IMR-90 (cell line): ENCODE measurements around the gene MAP2K5. TPM values are rescaled to one million over a fixed set of nuclear protein-coding genes. Genes with fewer than 3 reads are reported as not detected.

Experiments
- ATAC-seq: fragments of 200-7000 bp; cut with Tn5 transposase; 2 replicates; pipeline ENCODE4 v1.9.1; 2020; ENCODE audit warnings: low read depth, mild to moderate bottlenecking, moderate library complexity
- BruUV-seq: library from RNA; stranded (reverse); fragments of 400-500 nt; replicated peaks from 2 replicates; lab custom pipeline; 2021; lab: Mats Ljungman, UMichigan
- CTCF ChIA-PET: fragments of 300-600 bp; formaldehyde crosslinking; extraction: SDS; loops from one replicate; lab custom pipeline; 2021; ENCODE audit warnings: antibody characterized with exemption; lab: Yijun Ruan, JAX
- POLR2A ChIA-PET: fragments of 300-600 bp; sonication (Branson Sonifier 250); formaldehyde crosslinking; loops from one replicate; lab custom pipeline; 2022; ENCODE audit warnings: antibody characterized with exemption; ENCODE audit not compliant: unreplicated experiment; lab: Charles Lee
- DNase-seq: peaks from one replicate; pipeline ENCODE4 v3.0.0; 2013
- H2AFZ ChIP-seq: replicated peaks from 2 replicates; pipeline ENCODE3; 2013; ENCODE audit warnings: low read length, mild to moderate bottlenecking; ENCODE audit not compliant: poor library complexity
- H2AK5ac ChIP-seq: 2 replicates; pipeline ENCODE4 v1.6.1; 2013; ENCODE audit warnings: low read depth, low read length, inconsistent platforms
- H2AK9ac ChIP-seq: replicated peaks from 2 replicates; pipeline ENCODE3; 2013; ENCODE audit warnings: mild to moderate bottlenecking, low read depth, low read length, moderate library complexity; ENCODE audit not compliant: poor library complexity
- H2BK120ac ChIP-seq: 2 replicates; pipeline ENCODE4 v1.6.1; 2013; ENCODE audit warnings: low read depth, low read length, inconsistent platforms
- H2BK15ac ChIP-seq: 3 replicates; pipeline ENCODE4 v1.6.1; 2013; ENCODE audit warnings: low read depth, low read length, inconsistent platforms
- H2BK20ac ChIP-seq: 2 replicates; pipeline ENCODE4 v1.6.1; 2013; ENCODE audit warnings: low read depth, mild to moderate bottlenecking, inconsistent platforms, low read length, moderate library complexity
- H2BK5ac ChIP-seq: 2 replicates; pipeline ENCODE4 v1.6.1; 2013; ENCODE audit warnings: mild to moderate bottlenecking, low read depth, low read length, inconsistent platforms; ENCODE audit not compliant: poor library complexity, severe bottlenecking
- H3K14ac ChIP-seq: replicated peaks from 2 replicates; pipeline ENCODE4 v1.6.1; 2013; ENCODE audit warnings: low read depth, low read length, inconsistent platforms
- H3K18ac ChIP-seq: 2 replicates; pipeline ENCODE4 v1.6.1; 2013; ENCODE audit warnings: low read depth, low read length, control low read depth
- H3K23ac ChIP-seq: 2 replicates; pipeline ENCODE4 v1.6.1; 2013; ENCODE audit warnings: low read depth, low read length, inconsistent platforms
- H3K27ac ChIP-seq: 2 replicates; pipeline ENCODE4 v1.5.1; 2013; ENCODE audit warnings: mild to moderate bottlenecking, control low read depth, low read length; ENCODE audit not compliant: insufficient read depth
- H3K27me3 ChIP-seq: 2 replicates; pipeline ENCODE4 v1.6.1; 2013; ENCODE audit warnings: low read length; ENCODE audit not compliant: control insufficient read depth, insufficient read depth
- H3K36me3 ChIP-seq: 2 replicates; pipeline ENCODE4 v1.6.1; 2013; ENCODE audit warnings: low read length, mixed read lengths; ENCODE audit not compliant: control insufficient read depth, insufficient read depth
- H3K4ac ChIP-seq: 2 replicates; pipeline ENCODE4 v1.6.1; 2013; ENCODE audit warnings: low read depth, low read length, inconsistent platforms
- H3K4me1 ChIP-seq: 2 replicates; pipeline ENCODE4 v1.6.1; 2013; ENCODE audit warnings: low read length, mixed read lengths; ENCODE audit not compliant: control insufficient read depth, insufficient read depth
- H3K4me2 ChIP-seq: 2 replicates; pipeline ENCODE4 v1.6.1; 2013; ENCODE audit warnings: low read depth, mild to moderate bottlenecking, control low read depth, low read length, moderate library complexity
- H3K4me3 ChIP-seq: 2 replicates; pipeline ENCODE4 v1.5.1; 2013; ENCODE audit warnings: low read depth, mild to moderate bottlenecking, control low read depth, low read length, moderate library complexity; ENCODE audit not compliant: insufficient read depth
- H3K56ac ChIP-seq: 2 replicates; pipeline ENCODE4 v1.6.1; 2013; ENCODE audit warnings: low read length, inconsistent platforms; ENCODE audit not compliant: insufficient read depth; ENCODE audit errors: extremely low read depth
- H3K79me1 ChIP-seq, 2 experiments: 2 replicates each; pipeline ENCODE4 v1.6.1; 2013; ENCODE audit warnings: low read length in 2 of 2, inconsistent platforms in 1 of 2, low read depth in 1 of 2
- H3K9ac ChIP-seq: 2 replicates; pipeline ENCODE4 v1.6.1; 2013; ENCODE audit warnings: low read depth, low read length, control low read depth
- H3K9me1 ChIP-seq: 2 replicates; pipeline ENCODE4 v1.6.1; 2013; ENCODE audit warnings: low read length, inconsistent platforms; ENCODE audit not compliant: insufficient read depth
- H3K9me3 ChIP-seq: 2 replicates; pipeline ENCODE4 v1.6.1; 2013; ENCODE audit warnings: low read length; ENCODE audit not compliant: control insufficient read depth, insufficient read depth
- H4K20me1 ChIP-seq: 2 replicates; pipeline ENCODE4 v1.6.1; 2013; ENCODE audit warnings: low read length, inconsistent platforms; ENCODE audit not compliant: insufficient read depth
- H4K5ac ChIP-seq: 2 replicates; pipeline ENCODE4 v1.6.1; 2013; ENCODE audit warnings: mild to moderate bottlenecking, low read depth, low read length, control low read depth
- H4K8ac ChIP-seq, 2 experiments: 2 replicates each; pipeline ENCODE4 v1.6.1; 2013; ENCODE audit warnings: low read depth in 2 of 2, low read length in 2 of 2, control low read depth in 1 of 2, inconsistent platforms in 1 of 2
- H4K91ac ChIP-seq: 2 replicates; pipeline ENCODE4 v1.6.1; 2013; ENCODE audit warnings: low read depth, low read length, inconsistent platforms; ENCODE audit not compliant: insufficient read depth
- BHLHE40 ChIP-seq: fragments of 150-350 bp; IDR thresholded peaks from 2 replicates; pipeline ENCODE4 v1.6.1; 2016; ENCODE audit warnings: mild to moderate bottlenecking, low read depth, low read length
- CEBPB ChIP-seq: IDR thresholded peaks from 2 replicates; pipeline ENCODE4 v1.6.1; 2012; ENCODE audit warnings: low read depth, low read length, improper control_type of control experiment
- CHD1 ChIP-seq: IDR thresholded peaks from 2 replicates; pipeline ENCODE4 v1.6.1; 2012; ENCODE audit warnings: low read depth, low read length, improper control_type of control experiment
- CTCF ChIP-seq: conservative IDR thresholded peaks from 2 replicates; pipeline ENCODE4 v1.5.1; 2012; ENCODE audit warnings: mild to moderate bottlenecking, low read depth, low read length, improper control_type of control experiment
- ELK1 ChIP-seq: fragments of 150-350 bp; IDR thresholded peaks from 2 replicates; pipeline ENCODE4 v1.6.1; 2016; ENCODE audit warnings: low read depth, mild to moderate bottlenecking, low read length, moderate library complexity, borderline replicate concordance
- FOS ChIP-seq: fragments of 150-350 bp; IDR thresholded peaks from 2 replicates; pipeline ENCODE4 v1.6.1; 2016; ENCODE audit warnings: low read depth, low read length
- MAFK ChIP-seq: IDR thresholded peaks from 2 replicates; pipeline ENCODE4 v1.6.1; 2012; ENCODE audit warnings: low read depth, low read length, improper control_type of control experiment
- MAZ ChIP-seq: IDR thresholded peaks from 2 replicates; pipeline ENCODE4 v1.6.1; 2012; ENCODE audit warnings: low read depth, mild to moderate bottlenecking, low read length, improper control_type of control experiment, moderate library complexity, borderline replicate concordance
- MXI1 ChIP-seq: IDR thresholded peaks from 2 replicates; pipeline ENCODE4 v1.6.1; 2012; ENCODE audit warnings: low read depth, mild to moderate bottlenecking, low read length, moderate library complexity, borderline replicate concordance
- POLR2A ChIP-seq: IDR thresholded peaks from 2 replicates; pipeline ENCODE4 v1.6.1; 2012; ENCODE audit warnings: mild to moderate bottlenecking, low read depth, low read length
- RAD21 ChIP-seq: IDR thresholded peaks from 2 replicates; pipeline ENCODE4 v1.6.1; 2012; ENCODE audit warnings: low read length, improper control_type of control experiment
- RFX5 ChIP-seq: IDR thresholded peaks from 2 replicates; pipeline ENCODE4 v1.8.0; 2012; ENCODE audit warnings: low read depth, mild to moderate bottlenecking, low read length, moderate library complexity
- USF2 ChIP-seq: fragments of 150-350 bp; IDR thresholded peaks from 2 replicates; pipeline ENCODE4 v1.6.1; 2017; ENCODE audit warnings: mild to moderate bottlenecking, antibody characterized with exemption, low read length, low read depth
- WGBS, 2 experiments: methylation state at CpG; one replicate each; pipeline versions ENCODE4 v1.1.5 to v1.1.7; 2013; ENCODE audit warnings: missing lambda C conversion rate in 2 of 2; ENCODE audit not compliant: insufficient read length in 1 of 2; ENCODE audit errors: extremely low coverage in 2 of 2; 5-methylcytosine and 5-hydroxymethylcytosine counted together
- dilution Hi-C: fragments of 300-500 bp; cut with HindIII; formaldehyde crosslinking; loops from one replicate; pipeline ENCODE4 v1.14.3; 2018; ENCODE audit warnings: low sequenced_read_pairs; ENCODE audit not compliant: unreplicated experiment
- in situ Hi-C: fragments of 300-500 bp; cut with MboI; formaldehyde crosslinking; loops from 3 replicates; pipeline ENCODE4 v1.14.3; 2019; ENCODE audit warnings: low sequenced_read_pairs, inconsistent platforms, mixed read lengths
- intact Hi-C: fragments of 100-400 bp; cut with micrococcal nuclease; formaldehyde crosslinking; loops from 2 replicates; pipeline ENCODE4 v1.10.0; 2022
- polyA plus RNA-seq, 3 experiments: library from polyadenylated mRNA; depleted of rRNA; stranded (reverse); fragments of >200 nt; gene quantifications; 2 replicates each; pipeline ENCODE4 v1.2.3, GENCODE V29; 2012; ENCODE audit warnings: low replicate concordance in 1 of 3
- total RNA-seq: library from RNA; depleted of rRNA; stranded (reverse); fragments of >200 nt; gene quantifications from 2 replicates; pipeline ENCODE4 v1.2.3, GENCODE V29; 2012

Gene MAP2K5
- total and polyA plus RNA-seq, 2 of the 4 experiments (the other 2 are of a cell fraction), result 1.6 to 6.1 TPM

GRCh38 chr15:67835297-67836133 lies 293.0 kb downstream of the MAP2K5 start (continued):
- TF ChIP-seq FOS, result no peak
- no peak for TF ChIP-seq CEBPB
- no peak for TF ChIP-seq MAZ
- TF ChIP-seq CHD1, result no peak
- TF ChIP-seq BHLHE40, result no peak

- Histone ChIP-seq H3K9ac (no peak overlapping the region), H4K20me1 (no peaks in the 10 kb centered on the region), H2AK5ac (no peak overlapping the region), H3K27ac (no peak overlapping the region), H3K27me3 (peaks cover 62% of the 10 kb centered on the region), H4K91ac (no peak overlapping the region), H2BK20ac (no peak overlapping the region), H3K79me1 (no peaks in the 10 kb centered on the region), H3K4me3 (peak overlapping the region; percentile 13; the same call in 1 of the 2 replicates), H2BK5ac (no peak overlapping the region), H2BK120ac (no peak overlapping the region), H3K23ac (no peak overlapping the region), H3K4me2 (peak overlapping the region; percentile 21; the same call in 1 of the 2 replicates), H4K8ac (no peak overlapping the region), H3K56ac (no peak overlapping the region), H2AFZ (peak overlapping the region; percentile 74), H4K5ac (no peak overlapping the region), H3K4ac (no peak overlapping the region), H2AK9ac (no peak overlapping the region), H2BK15ac (no peak overlapping the region), H3K18ac (no peak overlapping the region), H3K9me1 (0 out of 2 replicates have a peak, but pooled peaks cover 4% of the 10 kb centered on the region), H3K14ac (no peak overlapping the region), H3K36me3 (no peaks in the 10 kb centered on the region), H3K9me3 (no peaks in the 10 kb centered on the region), H3K4me1 (peaks cover 2% of the 10 kb centered on the region; the same call in 1 of the 2 replicates)
- no TSS peak for BruUV-seq
- DNase-seq (no peak), ATAC-seq (no peak)
- intact Hi-C loops (loop anchor here (1.0 to 10.0 kb wide), 5 partner anchors 335 to 771 kb away; partner anchors contain the start of gene SMAD3), dilution Hi-C loops (no loop called here), in situ Hi-C loops (loop anchor here (5.0 kb wide), 2 partner anchors 379 to 894 kb away; no protein-coding TSS in a partner anchor)
- no CpG with 5 or more reads among the region's 16 CpGs for WGBS, 2 experiments
- POLR2A ChIA-PET, result no interaction called here
- CTCF ChIA-PET, result interaction anchor here (0.7 to 2.1 kb wide), 2 partner anchors 379 to 422 kb away, joined by 3 to 7 read pairs; no protein-coding TSS in a partner anchor
- TF ChIP-seq CHD1 (no peak), MXI1 (no peak), CTCF (no peak), MAFK (no peak), USF2 (no peak), RAD21 (no peak), ELK1 (no peak), RFX5 (no peak), POLR2A (no peak)
Measured at GRCh38 chr15:67836134-67836455, 293.6 kb downstream of the MAP2K5 start.
